Activated T-helper 1 cell treated with anti-CD3 and anti-CD28 coated beads, Interleukin-12 subunit alpha, Interleukin-12 subunit beta, Interleukin-2, Interleukin-4 antibody, amounts not matched to agents 30 ng/mL and 10 ng/mL and 1 ng/mL, durations not matched to agents 14 hours and 24 hours and 36 hours (primary cell): Measurements from ENCODE around the gene PTPRA. TPM values are rescaled to one million over a fixed set of nuclear protein-coding genes. Genes with fewer than 3 reads are reported as not detected.

Experiments used
- DNase-seq: peaks from one replicate; pipeline ENCODE4 v3.0.0; 2021; ENCODE audit warnings: low spot score
- H3K27ac Mint-ChIP-seq: one replicate; pipeline ENCODE4 v1.8.0; 2021; ENCODE audit warnings: mild to moderate bottlenecking, mixed read lengths
- H3K27me3 Mint-ChIP-seq: one replicate; pipeline ENCODE4 v1.8.0; 2022; ENCODE audit warnings: mild to moderate bottlenecking, moderate library complexity, mixed read lengths; ENCODE audit not compliant: insufficient read depth
- H3K36me3 Mint-ChIP-seq: one replicate; pipeline ENCODE4 v1.8.0; 2021; ENCODE audit warnings: low read depth, mixed read lengths
- H3K4me1 Mint-ChIP-seq: one replicate; pipeline ENCODE4 v1.8.0; 2021; ENCODE audit warnings: low read depth, mixed read lengths
- H3K4me3 Mint-ChIP-seq: one replicate; pipeline ENCODE4 v1.8.0; 2021; ENCODE audit warnings: mild to moderate bottlenecking, moderate library complexity, mixed read lengths
- H3K9me3 Mint-ChIP-seq: one replicate; pipeline ENCODE4 v1.8.0; 2021; ENCODE audit warnings: mixed read lengths
- intact Hi-C: fragments of 100-400 bp; cut with micrococcal nuclease; formaldehyde crosslinking; loops from one replicate; pipeline ENCODE4 v1.15.1; 2024
- total RNA-seq: library from RNA; stranded (reverse); gene quantifications from 2 replicates; pipeline ENCODE4 v1.2.3, GENCODE V29; 2022

Gene PTPRA
- total RNA-seq, 1 donor from 2014 or later = 67.5 TPM

GRCh38 chr20:3032624-3033023 lies 159.3 kb downstream of the PTPRA start:
- Mint-ChIP-seq H3K27ac (no peak overlapping the region), H3K4me3 (no peak overlapping the region), H3K9me3 (no peaks in the 10 kb centered on the region), H3K27me3 (no peaks in the 10 kb centered on the region), H3K4me1 (peaks cover 5% of the 10 kb centered on the region), H3K36me3 (peaks cover 26% of the 10 kb centered on the region)
- DNase-seq = no peak
- intact Hi-C loops = no loop called here

GRCh38 chr20:3037654-3038053 lies 164.4 kb downstream of the PTPRA start:
- no peaks in the 10 kb centered on the region for H3K9me3 Mint-ChIP-seq
- H3K36me3 Mint-ChIP-seq = peaks cover 44% of the 10 kb centered on the region
- H3K27ac Mint-ChIP-seq = no peak overlapping the region
- intact Hi-C loops = no loop called here
- H3K27me3 Mint-ChIP-seq = no peaks in the 10 kb centered on the region
- no peak overlapping the region for H3K4me3 Mint-ChIP-seq
- peaks cover 15% of the 10 kb centered on the region for H3K4me1 Mint-ChIP-seq
- DNase-seq = no peak

GRCh38 chr20:3038454-3038853 lies 165.2 kb downstream of the PTPRA start:
- no peak overlapping the region for H3K4me3 Mint-ChIP-seq
- no peak for DNase-seq
- H3K27me3 Mint-ChIP-seq = no peaks in the 10 kb centered on the region
- no peaks in the 10 kb centered on the region for H3K9me3 Mint-ChIP-seq
- intact Hi-C loops = no loop called here
- H3K4me1 Mint-ChIP-seq = peaks cover 15% of the 10 kb centered on the region
- peaks cover 44% of the 10 kb centered on the region for H3K36me3 Mint-ChIP-seq
- H3K27ac Mint-ChIP-seq = no peak overlapping the region

- H3K27me3 Mint-ChIP-seq = no peaks in the 10 kb centered on the region
- peak overlapping the region; percentile 72 for H3K27ac Mint-ChIP-seq
Observed at GRCh38 chr20:3039426-3039825, 166.1 kb downstream of the PTPRA start.

GRCh38 chr20:3040086-3040485 lies 166.8 kb downstream of the PTPRA start:
- Mint-ChIP-seq H3K27me3 (no peaks in the 10 kb centered on the region), H3K9me3 (no peaks in the 10 kb centered on the region), H3K36me3 (peaks cover 37% of the 10 kb centered on the region), H3K27ac (peak overlapping the region; percentile 72), H3K4me1 (peaks cover 17% of the 10 kb centered on the region), H3K4me3 (no peak overlapping the region)
- DNase-seq = no peak
- intact Hi-C loops = no loop called here

More at GRCh38 chr20:3039426-3039825, 166.1 kb downstream of the PTPRA start:
- intact Hi-C loops = no loop called here
- Mint-ChIP-seq H3K4me1 (peaks cover 15% of the 10 kb centered on the region), H3K36me3 (peaks cover 42% of the 10 kb centered on the region), H3K4me3 (no peak overlapping the region), H3K9me3 (no peaks in the 10 kb centered on the region)
- no peak for DNase-seq

- H3K27ac Mint-ChIP-seq = no peak overlapping the region
- peaks cover 24% of the 10 kb centered on the region for H3K4me1 Mint-ChIP-seq
- no peaks in the 10 kb centered on the region for H3K27me3 Mint-ChIP-seq
- no peak for DNase-seq
- intact Hi-C loops = no loop called here
- peaks cover 30% of the 10 kb centered on the region for H3K36me3 Mint-ChIP-seq
- no peak overlapping the region for H3K4me3 Mint-ChIP-seq
- no peaks in the 10 kb centered on the region for H3K9me3 Mint-ChIP-seq
Observed at GRCh38 chr20:3041854-3042409, 168.7 kb downstream of the PTPRA start.

GRCh38 chr20:3042625-3043024 lies 169.3 kb downstream of the PTPRA start:
- H3K27ac Mint-ChIP-seq = no peak overlapping the region
- no peaks in the 10 kb centered on the region for H3K27me3 Mint-ChIP-seq
- intact Hi-C loops = no loop called here
- H3K9me3 Mint-ChIP-seq = no peaks in the 10 kb centered on the region
- no peak overlapping the region for H3K4me3 Mint-ChIP-seq
- H3K36me3 Mint-ChIP-seq = peaks cover 29% of the 10 kb centered on the region
- H3K4me1 Mint-ChIP-seq = peaks cover 26% of the 10 kb centered on the region
- no peak for DNase-seq

GRCh38 chr20:3043322-3043721 lies 170.0 kb downstream of the PTPRA start, which contains the start of gene GNRH2:
GNRH2 (plus strand) TSS chr20:3043622; CDS start chr20:3044415, 793 bp downstream.
- DNase-seq = no peak
- Mint-ChIP-seq H3K4me3 (peak within 1 kb of the TSS; percentile 42), H3K27me3 (no peaks in the 10 kb centered on the region), H3K27ac (no peak within 1 kb of the TSS), H3K36me3 (peaks cover 34% of the 10 kb centered on the region), H3K4me1 (peaks cover 26% of the 10 kb centered on the region), H3K9me3 (no peaks in the 10 kb centered on the region)
- intact Hi-C loops = no loop called here

- Mint-ChIP-seq H3K27ac (no peak overlapping the region), H3K4me1 (peaks cover 24% of the 10 kb centered on the region), H3K36me3 (peaks cover 29% of the 10 kb centered on the region), H3K4me3 (peak overlapping the region; percentile 42), H3K9me3 (no peaks in the 10 kb centered on the region), H3K27me3 (no peaks in the 10 kb centered on the region)
- intact Hi-C loops = no loop called here
- no peak for DNase-seq
Observed at GRCh38 chr20:3044336-3044965, 171.2 kb downstream of the PTPRA start.

- Mint-ChIP-seq H3K27me3 (no peaks in the 10 kb centered on the region), H3K4me3 (peak overlapping the region; percentile 84), H3K4me1 (peaks cover 16% of the 10 kb centered on the region), H3K36me3 (peaks cover 34% of the 10 kb centered on the region), H3K27ac (peak overlapping the region; percentile 67), H3K9me3 (no peaks in the 10 kb centered on the region)
- intact Hi-C loops = loop anchor here (1.0 kb wide), 3 partner anchors 34 to 172 kb away; partner anchors contain the start of gene PTPRA
- no peak for DNase-seq
Observed at GRCh38 chr20:3045042-3045815, 171.9 kb downstream of the PTPRA start.

- intact Hi-C loops = loop anchor here (1.0 kb wide), 4 partner anchors 35 to 394 kb away; partner anchors contain the start of genes NOP56 and PTPRA
- Mint-ChIP-seq H3K27me3 (no peaks in the 10 kb centered on the region), H3K9me3 (no peaks in the 10 kb centered on the region), H3K27ac (peak within 1 kb of the TSS; percentile 78), H3K4me1 (peaks cover 11% of the 10 kb centered on the region), H3K4me3 (peak within 1 kb of the TSS; percentile 95), H3K36me3 (peaks cover 32% of the 10 kb centered on the region)
- peak; percentile 80 for DNase-seq
Observed at GRCh38 chr20:3045816-3046676, 172.8 kb downstream of the PTPRA start, which contains the start of gene MRPS26. MRPS26 (plus strand) TSS chr20:3046052; CDS start chr20:3046069, 17 bp downstream.
